GM12873 (cell line): ENCODE results near the gene SIAH1.

ENCODE experiments used
- CTCF ChIP-seq: IDR thresholded peaks from 2 replicates; pipeline ENCODE4 v1.5.1; 2012; ENCODE audit warnings: low read depth, mild to moderate bottlenecking, moderate library complexity, low read length, control low read depth; ENCODE audit not compliant: insufficient read depth; ENCODE audit errors: missing control alignments

The SIAH1 gene

GRCh38 chr16:48317614-48318315, 67.4 kb downstream of the SIAH1 start:
- TF ChIP-seq CTCF, result no peak

GRCh38 chr16:48317026-48317425, 68.2 kb downstream of the SIAH1 start:
- TF ChIP-seq CTCF, result no peak

GRCh38 chr16:48310908-48311641, 74.1 kb downstream of the SIAH1 start:
- no peak for TF ChIP-seq CTCF
